Osteocyte (in vitro differentiated cells): ENCODE measurements around the gene RPUSD3. TPM values are rescaled to one million over a fixed set of nuclear protein-coding genes. Genes with fewer than 3 reads are reported as not detected.

Experiments used
- DNase-seq: peaks from one replicate; pipeline ENCODE4 v3.0.0; 2021; ENCODE audit warnings: mixed read lengths; ENCODE audit not compliant: unreplicated experiment; ENCODE audit errors: extremely low spot score
- H3K27ac Mint-ChIP-seq: one replicate; pipeline ENCODE4 v1.8.0; 2021; ENCODE audit warnings: mild to moderate bottlenecking, mixed read lengths; ENCODE audit not compliant: unreplicated experiment
- H3K27me3 Mint-ChIP-seq: one replicate; pipeline ENCODE4 v1.8.0; 2021; ENCODE audit warnings: mixed read lengths; ENCODE audit not compliant: unreplicated experiment
- H3K36me3 Mint-ChIP-seq: one replicate; pipeline ENCODE4 v1.8.0; 2021; ENCODE audit warnings: mixed read lengths; ENCODE audit not compliant: unreplicated experiment
- H3K4me1 Mint-ChIP-seq: one replicate; pipeline ENCODE4 v1.8.0; 2021; ENCODE audit warnings: mixed read lengths; ENCODE audit not compliant: unreplicated experiment
- H3K4me3 Mint-ChIP-seq: one replicate; pipeline ENCODE4 v1.8.0; 2021; ENCODE audit warnings: mild to moderate bottlenecking, moderate library complexity, mixed read lengths; ENCODE audit not compliant: unreplicated experiment
- H3K9me3 Mint-ChIP-seq: one replicate; pipeline ENCODE4 v1.8.0; 2021; ENCODE audit warnings: mixed read lengths; ENCODE audit not compliant: unreplicated experiment
- total RNA-seq: library from RNA; stranded (reverse); gene quantifications from 2 replicates; pipeline ENCODE4 v1.2.1, GENCODE V29; 2021
- TF ChIP-seq, protein P1 (sequence below): fragments of 200-600 bp; sonication (generic); IDR thresholded peaks from 2 replicates; pipeline ENCODE4 v1.5.0; 2021; ENCODE audit warnings: antibody characterized with exemption, mild to moderate bottlenecking, moderate library complexity

RPUSD3 gene
- total RNA-seq, 1 donor from 2014 or later, result 36.1 TPM

- no peaks in the 10 kb centered on the region for H3K9me3 Mint-ChIP-seq
- peaks cover 24% of the 10 kb centered on the region for H3K36me3 Mint-ChIP-seq
- TF ChIP-seq, protein P1, sequence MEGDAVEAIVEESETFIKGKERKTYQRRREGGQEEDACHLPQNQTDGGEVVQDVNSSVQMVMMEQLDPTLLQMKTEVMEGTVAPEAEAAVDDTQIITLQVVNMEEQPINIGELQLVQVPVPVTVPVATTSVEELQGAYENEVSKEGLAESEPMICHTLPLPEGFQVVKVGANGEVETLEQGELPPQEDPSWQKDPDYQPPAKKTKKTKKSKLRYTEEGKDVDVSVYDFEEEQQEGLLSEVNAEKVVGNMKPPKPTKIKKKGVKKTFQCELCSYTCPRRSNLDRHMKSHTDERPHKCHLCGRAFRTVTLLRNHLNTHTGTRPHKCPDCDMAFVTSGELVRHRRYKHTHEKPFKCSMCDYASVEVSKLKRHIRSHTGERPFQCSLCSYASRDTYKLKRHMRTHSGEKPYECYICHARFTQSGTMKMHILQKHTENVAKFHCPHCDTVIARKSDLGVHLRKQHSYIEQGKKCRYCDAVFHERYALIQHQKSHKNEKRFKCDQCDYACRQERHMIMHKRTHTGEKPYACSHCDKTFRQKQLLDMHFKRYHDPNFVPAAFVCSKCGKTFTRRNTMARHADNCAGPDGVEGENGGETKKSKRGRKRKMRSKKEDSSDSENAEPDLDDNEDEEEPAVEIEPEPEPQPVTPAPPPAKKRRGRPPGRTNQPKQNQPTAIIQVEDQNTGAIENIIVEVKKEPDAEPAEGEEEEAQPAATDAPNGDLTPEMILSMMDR, result no peak
- no peaks in the 10 kb centered on the region for H3K27me3 Mint-ChIP-seq
- DNase-seq, result no peak
- peak overlapping the region; percentile 99 for H3K27ac Mint-ChIP-seq
- peaks cover 27% of the 10 kb centered on the region for H3K4me1 Mint-ChIP-seq
- no peak overlapping the region for H3K4me3 Mint-ChIP-seq
These were observed 35.8 kb downstream of the RPUSD3 start for GRCh38 chr3:9807981-9808344.

GRCh38 chr3:9806688-9807589, 36.9 kb downstream of the RPUSD3 start:
- TF ChIP-seq, protein P1, result no peak
- Mint-ChIP-seq H3K36me3 (peaks cover 24% of the 10 kb centered on the region), H3K9me3 (no peaks in the 10 kb centered on the region), H3K4me1 (peaks cover 27% of the 10 kb centered on the region), H3K27ac (peak overlapping the region; percentile 34), H3K27me3 (no peaks in the 10 kb centered on the region), H3K4me3 (no peak overlapping the region)
- DNase-seq, result no peak

DNA sequence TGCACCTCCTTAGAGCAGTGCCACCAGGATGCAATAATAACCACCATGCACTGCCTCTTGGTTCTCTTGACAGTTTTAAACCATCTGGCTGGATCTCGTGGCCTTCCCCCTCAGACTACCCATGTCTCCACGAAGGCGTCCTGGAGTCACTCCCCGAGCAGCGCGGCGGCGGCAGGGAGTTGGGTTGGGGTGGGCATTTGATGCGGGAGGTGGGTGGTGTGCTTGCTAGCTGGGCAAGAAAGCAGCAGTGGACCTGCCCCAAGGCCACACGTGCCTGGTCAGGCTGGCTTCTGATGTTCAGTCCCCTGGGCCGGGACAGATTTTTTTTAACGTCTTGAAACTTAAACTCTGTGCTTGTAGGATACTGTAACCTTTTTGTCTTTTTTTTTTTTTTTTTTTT, 37.7 kb downstream of the RPUSD3 start:
- Mint-ChIP-seq H3K27me3 (no peaks in the 10 kb centered on the region), H3K36me3 (peaks cover 28% of the 10 kb centered on the region), H3K27ac (no peak overlapping the region), H3K4me3 (no peak overlapping the region), H3K4me1 (peaks cover 23% of the 10 kb centered on the region), H3K9me3 (no peaks in the 10 kb centered on the region)
- TF ChIP-seq, protein P1, result no peak
- no peak for DNase-seq

DNA sequence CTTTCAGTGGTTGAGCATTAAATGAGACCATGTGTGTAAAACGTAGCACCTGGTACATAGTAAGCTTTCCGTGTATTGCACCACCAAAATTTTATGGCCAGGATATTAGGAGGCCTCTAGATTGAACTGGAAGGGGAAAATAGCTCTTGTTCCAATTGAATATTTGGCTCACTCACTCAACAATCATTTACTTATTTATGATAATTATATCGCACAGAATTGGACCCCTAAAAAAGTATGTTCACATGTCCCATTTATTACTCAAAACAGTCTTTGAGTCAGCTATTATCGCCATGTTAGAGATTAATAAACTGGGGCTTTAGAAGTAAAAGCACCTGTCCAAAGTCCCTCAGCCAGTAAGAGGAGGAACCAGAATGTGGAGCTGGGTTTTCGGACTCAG, 38.8 kb downstream of the RPUSD3 start:
- no peaks in the 10 kb centered on the region for H3K9me3 Mint-ChIP-seq
- no peaks in the 10 kb centered on the region for H3K27me3 Mint-ChIP-seq
- no peak overlapping the region for H3K4me3 Mint-ChIP-seq
- TF ChIP-seq, protein P1, result no peak
- H3K27ac Mint-ChIP-seq, result no peak overlapping the region
- peaks cover 14% of the 10 kb centered on the region for H3K4me1 Mint-ChIP-seq
- H3K36me3 Mint-ChIP-seq, result peaks cover 35% of the 10 kb centered on the region
- no peak for DNase-seq

DNA sequence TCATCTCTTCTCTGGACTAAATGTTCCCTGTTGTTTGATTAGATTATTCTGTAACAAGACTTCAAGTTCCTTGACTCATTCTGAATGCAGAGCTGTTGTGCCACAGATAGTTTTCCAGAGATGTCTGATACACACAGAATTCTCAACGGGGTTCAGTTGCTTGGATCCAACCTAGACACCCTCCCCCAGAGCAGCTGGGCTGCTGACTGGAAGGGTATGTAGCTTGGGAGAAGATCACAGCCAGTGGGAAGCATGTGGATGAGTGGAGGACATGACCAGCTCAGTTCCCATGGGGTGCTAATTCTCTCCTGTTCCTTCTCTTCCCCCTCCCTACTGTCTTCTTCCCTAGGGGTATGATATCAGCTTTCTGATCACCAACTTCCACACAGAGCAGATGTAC, 40.3 kb downstream of the RPUSD3 start:
- H3K36me3 Mint-ChIP-seq, result peaks cover 43% of the 10 kb centered on the region
- DNase-seq, result no peak
- H3K27me3 Mint-ChIP-seq, result no peaks in the 10 kb centered on the region
- H3K4me1 Mint-ChIP-seq, result peaks cover 2% of the 10 kb centered on the region
- no peak overlapping the region for H3K4me3 Mint-ChIP-seq
- H3K27ac Mint-ChIP-seq, result no peak overlapping the region
- TF ChIP-seq, protein P1, result no peak
- no peaks in the 10 kb centered on the region for H3K9me3 Mint-ChIP-seq
